Endothelial cell of umbilical vein (primary cell): ENCODE data around the gene CTSW. TPM values are rescaled to one million over a fixed set of nuclear protein-coding genes. Genes with fewer than 3 reads are reported as not detected.

ENCODE experiments used
- BruUV-seq: library from RNA; stranded (reverse); fragments of 400-500 nt; replicated peaks from 2 replicates; lab custom pipeline; 2021; lab: Mats Ljungman, UMichigan
- CTCF ChIA-PET: fragments of 300-600, 350-600 bp; sonication (Branson Sonifier 250); formaldehyde crosslinking; loops from one replicate; lab custom pipeline; 2021; ENCODE audit warnings: antibody characterized with exemption, inconsistent platforms; lab: Charles Lee
- POLR2A ChIA-PET: fragments of 300-600, 350-600 bp; sonication (Branson Sonifier 250); formaldehyde crosslinking; loops from one replicate; lab custom pipeline; 2021; ENCODE audit warnings: antibody characterized with exemption, inconsistent platforms; lab: Charles Lee
- DNase-seq: peaks from one replicate; pipeline ENCODE4 v3.0.0-alpha.2; 2011; ENCODE audit warnings: low read depth, low spot score
- FAIRE-seq: peaks from 2 replicates; lab custom pipeline; 2011; peaks lifted over from hg19 to GRCh38; lab: Jason Lieb, UNC
- H2AFZ ChIP-seq: 2 replicates; pipeline ENCODE4 v1.6.0; 2012; ENCODE audit warnings: low read depth, low read length, control low read depth, inconsistent platforms
- H3K27ac ChIP-seq: 2 replicates; pipeline ENCODE4 v1.5.1; 2011; ENCODE audit warnings: low read depth, mild to moderate bottlenecking, control low read depth, low read length, moderate library complexity; ENCODE audit not compliant: insufficient read depth
- H3K27me3 ChIP-seq, 2 experiments: 2 replicates each; pipeline versions ENCODE4 v1.6.0 to v1.6.1; 2011; ENCODE audit warnings: low read length in 2 of 2, mixed read lengths in 1 of 2; ENCODE audit not compliant: control insufficient read depth in 2 of 2, insufficient read depth in 2 of 2
- H3K36me3 ChIP-seq, 2 experiments: 2 replicates in 1 of 2; 3 replicates in 1 of 2; pipeline ENCODE4 v1.5.1; 2011; ENCODE audit warnings: low read length in 2 of 2, mild to moderate bottlenecking in 1 of 2, moderate library complexity in 1 of 2; ENCODE audit not compliant: control insufficient read depth in 2 of 2, insufficient read depth in 2 of 2; ENCODE audit errors: extremely low read depth in 1 of 2
- H3K4me1 ChIP-seq: 3 replicates; pipeline ENCODE4 v1.5.1; 2011; ENCODE audit warnings: mild to moderate bottlenecking, low read length; ENCODE audit not compliant: control insufficient read depth, insufficient read depth; ENCODE audit errors: extremely low read depth
- H3K4me2 ChIP-seq: 2 replicates; pipeline ENCODE4 v1.6.1; 2011; ENCODE audit warnings: low read length, control low read depth, mixed read lengths; ENCODE audit not compliant: insufficient read depth
- H3K4me3 ChIP-seq, 3 experiments: fragments of 200-600 bp in 1 of 3; sonication (generic), shearing (Covaris generic) in 1 of 3; replicated peaks in 1 of 3; 2 replicates each; pipeline ENCODE4 v1.5.1; 2011 to 2016; ENCODE audit warnings: control low read depth in 3 of 3, low read length in 3 of 3, mild to moderate bottlenecking in 2 of 3, inconsistent platforms in 1 of 3, low read depth in 1 of 3, moderate library complexity in 1 of 3; ENCODE audit not compliant: insufficient read depth in 1 of 3
- H3K79me2 ChIP-seq: 2 replicates; pipeline ENCODE4 v1.6.0; 2012; ENCODE audit warnings: low read length, inconsistent platforms; ENCODE audit not compliant: control insufficient read depth, insufficient read depth
- H3K9ac ChIP-seq: replicated peaks from 2 replicates; pipeline ENCODE3; 2011; ENCODE audit warnings: low read length, control low read depth; ENCODE audit not compliant: insufficient read depth; ENCODE audit errors: extremely low read depth
- H3K9me1 ChIP-seq: replicated peaks from 3 replicates; pipeline ENCODE4 v1.6.0; 2011; ENCODE audit warnings: mild to moderate bottlenecking, low read length; ENCODE audit not compliant: control insufficient read depth, insufficient read depth; ENCODE audit errors: extremely low read depth
- H3K9me3 ChIP-seq: replicated peaks from 2 replicates; pipeline ENCODE4 v1.5.1; 2012; ENCODE audit warnings: low read length, inconsistent platforms; ENCODE audit not compliant: control insufficient read depth, insufficient read depth
- H4K20me1 ChIP-seq: replicated peaks from 2 replicates; pipeline ENCODE3; 2011; ENCODE audit warnings: mild to moderate bottlenecking, low read length; ENCODE audit not compliant: control insufficient read depth, insufficient read depth; ENCODE audit errors: extremely low read depth
- CTCF ChIP-seq, 2 donors: IDR thresholded peaks; 1 replicate in 1 of 2; 2 replicates in 1 of 2; pipeline ENCODE4 v1.5.1; 2011; ENCODE audit warnings: low read length in 2 of 2, mild to moderate bottlenecking in 2 of 2, moderate library complexity in 2 of 2, control low read depth in 1 of 2, inconsistent platforms in 1 of 2, low read depth in 1 of 2; ENCODE audit not compliant: insufficient read depth in 1 of 2; ENCODE audit errors: extremely low read depth in 1 of 2
- EZH2 ChIP-seq: IDR thresholded peaks from 2 replicates; pipeline ENCODE4 v1.6.1; 2012; ENCODE audit warnings: borderline replicate concordance, low read depth, mild to moderate bottlenecking, moderate library complexity, low read length, inconsistent platforms; ENCODE audit not compliant: severe bottlenecking
- FOS ChIP-seq: IDR thresholded peaks from 2 replicates; pipeline ENCODE4 v1.6.1; 2011; ENCODE audit warnings: mild to moderate bottlenecking, low read length, moderate library complexity, borderline replicate concordance; ENCODE audit not compliant: insufficient read depth
- GATA2 ChIP-seq: IDR thresholded peaks from 2 replicates; pipeline ENCODE4 v1.7.0; 2011; ENCODE audit warnings: low read depth, mild to moderate bottlenecking, moderate library complexity, mixed read lengths, low read length; ENCODE audit not compliant: insufficient read length, insufficient read depth
- JUN ChIP-seq: IDR thresholded peaks from 2 replicates; pipeline ENCODE4 v1.6.1; 2011; ENCODE audit warnings: borderline replicate concordance, low read depth; ENCODE audit not compliant: insufficient read length, insufficient read depth
- MAX ChIP-seq: IDR thresholded peaks from 2 replicates; pipeline ENCODE4 v1.6.1; 2011; ENCODE audit not compliant: insufficient read depth, insufficient read length
- MYC ChIP-seq: IDR thresholded peaks from one replicate; pipeline ENCODE4 v1.6.1; 2011; ENCODE audit warnings: mild to moderate bottlenecking, low read depth, low read length
- POLR2A ChIP-seq: IDR thresholded peaks from 2 replicates; pipeline ENCODE4 v1.6.1; 2012; ENCODE audit warnings: low read depth, mild to moderate bottlenecking, control low read depth, low read length
- POLR2AphosphoS5 ChIP-seq: IDR thresholded peaks from 2 replicates; pipeline ENCODE4 v1.6.1; 2012; ENCODE audit warnings: low read depth, mild to moderate bottlenecking, control low read depth, low read length, moderate library complexity; ENCODE audit not compliant: insufficient read depth
- dilution Hi-C: fragments of 300-500 bp; cut with MboI; formaldehyde crosslinking; loops from one replicate; pipeline ENCODE4 v1.15.0; 2019; ENCODE audit warnings: low sequenced_read_pairs; ENCODE audit not compliant: extremely low pct_ligation_motif_present
- intact Hi-C: fragments of 100-400 bp; cut with micrococcal nuclease; formaldehyde crosslinking; loops from one replicate; pipeline ENCODE4 v1.10.0; 2022
- polyA plus RNA-seq, 4 experiments: library from polyadenylated mRNA; depleted of rRNA in 3 of 4; stranded (reverse) in 3 of 4; unstranded in 1 of 4; fragments of >200 nt; gene quantifications; 2 replicates each; pipeline versions ENCODE4 v1.2.1 to v1.2.3, GENCODE V29; 2011 to 2012; ENCODE audit warnings: missing spikeins in 1 of 4
- total RNA-seq: library from RNA; stranded (reverse); gene quantifications from 2 replicates; pipeline ENCODE4 v1.2.3, GENCODE V29; 2021

Gene CTSW
- total and polyA plus RNA-seq, 2 donors (not counting 3 experiments of a cell fraction or from before 2014, with no cell fraction given): not detected

GRCh38 chr11:65861165-65861505 is 18.5 kb upstream of the CTSW start:
- Histone ChIP-seq H3K27me3 (no peaks in the 10 kb centered on the region), H2AFZ (no peak overlapping the region), H3K4me2 (peak overlapping the region; percentile 55), H3K9me1 (no peaks in the 10 kb centered on the region), H3K4me1 (peaks cover 33% of the 10 kb centered on the region), H3K27ac (peak overlapping the region; percentile 77), H3K4me3 (peak overlapping the region; percentile 36 to 76 (median 71)), H3K79me2 (peaks cover 51% of the 10 kb centered on the region), H4K20me1 (peaks cover 4% of the 10 kb centered on the region), H3K9ac (peak overlapping the region; percentile 75), H3K36me3 (peaks cover 14 to 32% of the 10 kb centered on the region in 2 experiments), H3K9me3 (no peaks in the 10 kb centered on the region)
- DNase-seq: no peak
- TF ChIP-seq POLR2AphosphoS5: no peak
- TF ChIP-seq FOS: no peak
- TF ChIP-seq MAX: no peak
- TF ChIP-seq JUN: no peak
- no peak for TF ChIP-seq MYC
- no peak for TF ChIP-seq POLR2A
- TF ChIP-seq GATA2: no peak
- TF ChIP-seq EZH2: no peak
- TF ChIP-seq CTCF (IDR thresholded peaks at IDR 0.05; ENCODE audit: extremely low read depth in 1 of 2, insufficient read depth in 1 of 2, low read depth in 1 of 2, low read length in 2 of 2): no peak
- POLR2A ChIA-PET: interaction anchor here (2.5 to 5.4 kb wide), 2 partner anchors 10 to 29 kb away, joined by 19 to 67 read pairs; partner anchors contain the start of genes CCDC85B and FIBP
- peak; percentile 40 for FAIRE-seq
- intact Hi-C loops: no loop called here
- no TSS peak for BruUV-seq
- dilution Hi-C loops: no loop called here
- CTCF ChIA-PET: interaction anchor here (1.4 to 4.8 kb wide), 5 partner anchors 10 to 28 kb away, joined by 4 to 73 read pairs (median 51); partner anchors contain the start of genes CCDC85B, EFEMP2 and FIBP
